Lung (tissue), 12 donors: ENCODE data around the gene NGEF. TPM values are rescaled to one million over a fixed set of nuclear protein-coding genes. Genes with fewer than 3 reads are reported as not detected.

Source experiments
- ATAC-seq: fragments of 200-7000 bp; cut with Tn5 transposase; one replicate; pipeline ENCODE4 v1.9.1; 2020; ENCODE audit warnings: moderate number of reproducible peaks; ENCODE audit not compliant: insufficient read depth, low FRiP score
- DNase-seq, 3 donors: peaks; one replicate each; pipeline ENCODE4 v3.0.0-alpha.2; 2013 to 2017
- H3K27ac ChIP-seq, 2 donors: one replicate each; pipeline ENCODE4 v1.5.1; 2013; ENCODE audit warnings: mild to moderate bottlenecking in 2 of 2, moderate library complexity in 2 of 2, control low read depth in 1 of 2, inconsistent platforms in 1 of 2, low read depth in 1 of 2, low read length in 1 of 2
- H3K27me3 ChIP-seq, 3 donors: one replicate each; pipeline ENCODE4 v1.5.1; 2013; ENCODE audit warnings: low read length in 2 of 3; ENCODE audit not compliant: control insufficient read depth in 3 of 3, insufficient read depth in 3 of 3
- H3K36me3 ChIP-seq, 4 donors: one replicate each; pipeline ENCODE4 v1.5.1; 2013; ENCODE audit warnings: low read length in 4 of 4, mild to moderate bottlenecking in 1 of 4, moderate library complexity in 1 of 4; ENCODE audit not compliant: control insufficient read depth in 4 of 4, insufficient read depth in 4 of 4
- H3K4me1 ChIP-seq, 5 donors: one replicate each; pipeline ENCODE4 v1.5.1; 2013; ENCODE audit warnings: low read length in 5 of 5, mild to moderate bottlenecking in 2 of 5, moderate library complexity in 1 of 5; ENCODE audit not compliant: control insufficient read depth in 5 of 5, insufficient read depth in 5 of 5
- H3K4me3 ChIP-seq: one replicate; pipeline ENCODE4 v1.5.1; 2013; ENCODE audit warnings: mild to moderate bottlenecking, control low read depth, moderate library complexity
- H3K9ac ChIP-seq, 2 donors: one replicate each; pipeline ENCODE4 v1.5.1; 2013; ENCODE audit warnings: low read length in 2 of 2, control low read depth in 1 of 2; ENCODE audit not compliant: insufficient read depth in 1 of 2
- H3K9me3 ChIP-seq, 4 donors: one replicate each; pipeline ENCODE4 v1.5.1; 2013; ENCODE audit warnings: low read length in 3 of 4, mild to moderate bottlenecking in 1 of 4, moderate library complexity in 1 of 4; ENCODE audit not compliant: control insufficient read depth in 4 of 4, insufficient read depth in 3 of 4
- WGBS, 2 donors: extraction: QIAGEN DNeasy Blood & Tissue Kit; methylation state at CpG; one replicate each; pipeline ENCODE4 v1.1.7; 2013; 5-methylcytosine and 5-hydroxymethylcytosine counted together
- polyA plus RNA-seq, 2 donors: library from polyadenylated mRNA; stranded (reverse); fragments of 200-250 nt; gene quantifications; one replicate each; pipeline ENCODE4 v1.2.1, GENCODE V29; 2013
- total RNA-seq, 2 donors: library from RNA; depleted of rRNA in 1 of 2; stranded (reverse); fragments of >200 nt in 1 of 2; gene quantifications; one replicate each; pipeline ENCODE4 v1.2.1, GENCODE V29; 2014 to 2021
- TF ChIP-seq, protein P1 (sequence below): IDR thresholded peaks from 2 replicates; pipeline ENCODE4 v1.5.1; 2012; ENCODE audit warnings: mild to moderate bottlenecking; ENCODE audit errors: control extremely low read depth, extremely low read depth
- donor health status: control.
- donor health status: control.
- donor health status: Bipolar disorder and iron deficiency.
- donor health status: healthy.
- donor health status: DM: yes; HTN: yes; CAD: no.

NGEF gene
- total and polyA plus RNA-seq, 4 donors = 0.35 to 2.4 (median 1.5) TPM

DNA sequence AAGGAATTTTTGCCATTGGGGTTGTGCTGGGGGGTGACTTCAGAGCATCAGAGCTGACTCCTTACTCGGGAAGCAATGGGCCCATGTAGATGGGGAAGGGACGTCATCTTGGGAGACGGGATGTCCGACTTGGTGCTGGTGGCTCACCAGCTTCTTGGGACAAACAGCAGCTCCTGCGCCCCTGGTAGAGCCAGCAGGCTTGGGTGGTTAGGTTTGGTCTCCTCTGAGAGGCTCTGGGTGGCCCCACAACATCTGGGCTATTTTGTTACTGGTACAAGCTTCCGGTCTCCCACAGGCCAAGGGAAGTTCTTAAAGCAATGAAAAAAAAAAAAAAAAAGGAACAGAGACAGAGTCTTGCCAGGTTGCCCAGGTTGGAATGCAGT lies 1.8 kb downstream of the NGEF start:
- Histone ChIP-seq H3K4me1 (peaks cover 0 to 9% (median 4%) of the 10 kb centered on the region in 5 donors), H3K27ac (no peak overlapping the region), H3K9me3 (no peaks in the 10 kb centered on the region), H3K36me3 (no peaks in the 10 kb centered on the region), H3K4me3 (no peak overlapping the region), H3K9ac (no peak overlapping the region), H3K27me3 (no peaks in the 10 kb centered on the region)
- TF ChIP-seq, protein P1, sequence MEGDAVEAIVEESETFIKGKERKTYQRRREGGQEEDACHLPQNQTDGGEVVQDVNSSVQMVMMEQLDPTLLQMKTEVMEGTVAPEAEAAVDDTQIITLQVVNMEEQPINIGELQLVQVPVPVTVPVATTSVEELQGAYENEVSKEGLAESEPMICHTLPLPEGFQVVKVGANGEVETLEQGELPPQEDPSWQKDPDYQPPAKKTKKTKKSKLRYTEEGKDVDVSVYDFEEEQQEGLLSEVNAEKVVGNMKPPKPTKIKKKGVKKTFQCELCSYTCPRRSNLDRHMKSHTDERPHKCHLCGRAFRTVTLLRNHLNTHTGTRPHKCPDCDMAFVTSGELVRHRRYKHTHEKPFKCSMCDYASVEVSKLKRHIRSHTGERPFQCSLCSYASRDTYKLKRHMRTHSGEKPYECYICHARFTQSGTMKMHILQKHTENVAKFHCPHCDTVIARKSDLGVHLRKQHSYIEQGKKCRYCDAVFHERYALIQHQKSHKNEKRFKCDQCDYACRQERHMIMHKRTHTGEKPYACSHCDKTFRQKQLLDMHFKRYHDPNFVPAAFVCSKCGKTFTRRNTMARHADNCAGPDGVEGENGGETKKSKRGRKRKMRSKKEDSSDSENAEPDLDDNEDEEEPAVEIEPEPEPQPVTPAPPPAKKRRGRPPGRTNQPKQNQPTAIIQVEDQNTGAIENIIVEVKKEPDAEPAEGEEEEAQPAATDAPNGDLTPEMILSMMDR = no peak
- ATAC-seq = no peak
- 87 to 93% methylated on average over 6 of the region's 6 CpGs for WGBS, 2 donors
- no peak for DNase-seq

DNA sequence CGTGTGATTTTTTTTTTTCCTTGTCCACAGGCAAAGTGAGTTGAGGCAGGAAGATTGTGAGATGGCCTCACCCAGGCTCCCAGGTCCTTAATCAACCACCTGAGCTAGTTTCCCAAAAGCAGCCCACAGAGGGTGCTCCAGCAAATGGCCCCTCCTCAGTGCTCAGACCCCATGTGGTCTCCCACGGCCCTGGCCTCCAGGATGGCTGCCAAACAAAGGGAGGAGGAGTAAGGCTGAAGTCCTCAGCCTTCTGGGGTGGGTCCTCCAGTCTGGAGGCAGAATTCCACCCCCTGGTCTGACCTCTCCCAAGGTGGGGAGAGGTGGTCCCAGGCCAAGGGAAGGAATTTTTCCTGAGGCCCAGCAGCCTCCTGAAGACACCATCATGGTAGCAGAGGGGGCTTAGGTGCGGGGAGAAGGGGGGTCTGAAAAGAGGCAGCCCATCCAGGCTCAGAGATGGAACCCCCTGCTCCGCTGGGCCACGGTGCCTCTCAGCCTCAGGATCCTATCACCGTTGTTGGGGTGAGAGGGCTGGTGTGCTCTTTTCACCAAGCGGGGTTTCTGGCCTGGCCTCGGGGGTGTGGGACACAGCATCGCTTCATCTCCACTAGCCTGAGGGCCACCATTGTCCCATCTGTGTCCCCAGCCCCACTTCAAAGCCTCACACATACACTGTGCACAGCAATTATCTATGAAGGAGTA lies 2.3 kb downstream of the NGEF start:
- WGBS, 2 donors = 93 to 95% methylated on average over 9 of the region's 9 CpGs
- H3K9ac ChIP-seq = no peak overlapping the region
- H3K4me3 ChIP-seq = no peak overlapping the region
- TF ChIP-seq, protein P1 = no peak
- H3K36me3 ChIP-seq = no peaks in the 10 kb centered on the region
- no peak overlapping the region for H3K27ac ChIP-seq
- H3K4me1 ChIP-seq = peaks cover 0 to 9% (median 4%) of the 10 kb centered on the region in 5 donors
- no peaks in the 10 kb centered on the region for H3K27me3 ChIP-seq
- no peaks in the 10 kb centered on the region for H3K9me3 ChIP-seq
- no peak for DNase-seq
- ATAC-seq = no peak

DNA sequence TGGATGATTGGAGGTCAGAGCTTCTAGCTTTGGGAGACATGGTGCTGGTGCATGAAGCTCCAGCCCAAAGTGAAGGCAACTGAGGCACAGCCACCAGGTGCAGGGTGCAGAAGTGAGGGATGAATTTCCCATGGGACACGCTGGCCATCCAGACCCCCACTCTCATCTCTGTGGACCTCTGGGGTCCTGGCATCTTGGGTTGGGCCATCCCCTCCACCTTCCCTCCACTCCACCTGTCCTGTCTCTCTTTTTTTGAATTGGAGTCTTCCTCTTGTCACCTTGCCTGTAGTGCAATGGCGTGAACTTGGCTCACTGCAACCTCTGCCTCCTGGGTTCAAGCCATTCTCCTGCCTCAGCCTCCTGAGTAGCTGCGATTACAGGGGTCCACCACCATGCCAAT lies 3.4 kb downstream of the NGEF start:
- no peaks in the 10 kb centered on the region for H3K27me3 ChIP-seq
- peaks cover 0 to 3% (median 0%) of the 10 kb centered on the region in 4 donors for H3K9me3 ChIP-seq
- H3K9ac ChIP-seq = no peak overlapping the region
- TF ChIP-seq, protein P1 = no peak
- DNase-seq = no peak
- WGBS, 2 donors = 93 to 98% methylated on average over 3 of the region's 3 CpGs
- H3K36me3 ChIP-seq = no peaks in the 10 kb centered on the region
- H3K27ac ChIP-seq = no peak overlapping the region
- H3K4me3 ChIP-seq = no peak overlapping the region
- no peak for ATAC-seq
- peaks cover 0 to 9% (median 4%) of the 10 kb centered on the region in 5 donors for H3K4me1 ChIP-seq
